ENCODE data around the gene MAB21L3.

Gene MAB21L3

GRCh38 chr1:116159611-116160010 is 48.4 kb downstream of the MAB21L3 start:
- Histone ChIP-seq H3K27ac (ENCODE audit: low read length, poor library complexity, severe bottlenecking) (no peak overlapping the region), H3K14ac (ENCODE audit: low read length in 2 of 2) (no peak overlapping the region), H3K4me2 (ENCODE audit: low read length, poor library complexity, severe bottlenecking) (no peak overlapping the region), H3K18ac (ENCODE audit: low read depth in 1 of 2, low read length in 2 of 2) (no peak overlapping the region), H2BK15ac (ENCODE audit: low read depth, poor library complexity, severe bottlenecking) (no peak overlapping the region), H3K9me3 (ENCODE audit: control insufficient read depth, low read length) (peaks cover 3% of the 10 kb centered on the region), H3K4me1 (ENCODE audit: control insufficient read depth, insufficient read depth, low read depth, low read length) (no peaks in the 10 kb centered on the region), H3K9ac (ENCODE audit: low read length) (no peak overlapping the region), H3K79me1 (replicated peaks; ENCODE audit: low read length, poor library complexity, severe bottlenecking) (no peaks in the 10 kb centered on the region), H4K8ac (ENCODE audit: low read length) (no peak overlapping the region), H3K27me3 (ENCODE audit: control insufficient read depth in 1 of 2, insufficient read depth in 1 of 2, low read length in 2 of 2) (peaks cover 0 to 7% of the 10 kb centered on the region in 2 experiments), H2AK5ac (ENCODE audit: low read length, severe bottlenecking) (no peak overlapping the region), H2BK5ac (ENCODE audit: low read depth, low read length, poor library complexity, severe bottlenecking) (no peak overlapping the region), H3K4me3 (ENCODE audit: insufficient read depth in 1 of 2, low read depth in 1 of 2, low read length in 2 of 2) (no peak overlapping the region), H2AFZ (ENCODE audit: low read depth, low read length) (no peak overlapping the region), H3K23ac (ENCODE audit: low read length in 2 of 2) (no peak overlapping the region), H2BK12ac (ENCODE audit: low read length in 2 of 2) (no peak overlapping the region), H4K91ac (ENCODE audit: low read length) (no peak overlapping the region), H2BK120ac (ENCODE audit: low read depth, low read length) (no peak overlapping the region), H3K4ac (ENCODE audit: low read depth in 1 of 2, low read length in 2 of 2) (no peak overlapping the region), H3K36me3 (ENCODE audit: control insufficient read depth in 1 of 2, insufficient read depth in 2 of 2, low read depth in 1 of 2, low read length in 2 of 2) (no peaks in the 10 kb centered on the region)
- no peak for DNase-seq
- WGBS, result no CpG with 5 or more reads among the region's 1 CpG

GRCh38 chr1:116161390-116161789 is 50.2 kb downstream of the MAB21L3 start:
- no peak overlapping the region for H2BK5ac ChIP-seq (ENCODE audit: low read depth, low read length, poor library complexity, severe bottlenecking)
- H3K18ac ChIP-seq (ENCODE audit: low read depth in 1 of 2, low read length in 2 of 2), result no peak overlapping the region
- H3K36me3 ChIP-seq (ENCODE audit: control insufficient read depth in 1 of 2, insufficient read depth in 2 of 2, low read depth in 1 of 2, low read length in 2 of 2), result no peaks in the 10 kb centered on the region
- H2BK120ac ChIP-seq (ENCODE audit: low read depth, low read length), result no peak overlapping the region
- DNase-seq, result no peak
- no peaks in the 10 kb centered on the region for H3K4me1 ChIP-seq (ENCODE audit: control insufficient read depth, insufficient read depth, low read depth, low read length)
- no peak overlapping the region for H3K4me2 ChIP-seq (ENCODE audit: low read length, poor library complexity, severe bottlenecking)
- H3K23ac ChIP-seq (ENCODE audit: low read length in 2 of 2), result no peak overlapping the region
- peaks cover 0 to 16% of the 10 kb centered on the region in 2 experiments for H3K27me3 ChIP-seq (ENCODE audit: control insufficient read depth in 1 of 2, insufficient read depth in 1 of 2, low read length in 2 of 2)
- no peaks in the 10 kb centered on the region for H3K79me1 ChIP-seq (replicated peaks; ENCODE audit: low read length, poor library complexity, severe bottlenecking)
- no peak overlapping the region for H3K14ac ChIP-seq (ENCODE audit: low read length in 2 of 2)
- peaks cover 3% of the 10 kb centered on the region for H3K9me3 ChIP-seq (ENCODE audit: control insufficient read depth, low read length)
- H4K8ac ChIP-seq (ENCODE audit: low read length), result no peak overlapping the region
- no peak overlapping the region for H2BK12ac ChIP-seq (ENCODE audit: low read length in 2 of 2)
- no peak overlapping the region for H3K4me3 ChIP-seq (ENCODE audit: insufficient read depth in 1 of 2, low read depth in 1 of 2, low read length in 2 of 2)
- no peak overlapping the region for H2AK5ac ChIP-seq (ENCODE audit: low read length, severe bottlenecking)
- H3K9ac ChIP-seq (ENCODE audit: low read length), result no peak overlapping the region
- H2AFZ ChIP-seq (ENCODE audit: low read depth, low read length), result no peak overlapping the region
- no peak overlapping the region for H4K91ac ChIP-seq (ENCODE audit: low read length)
- no peak overlapping the region for H3K27ac ChIP-seq (ENCODE audit: low read length, poor library complexity, severe bottlenecking)
- 60% methylated on average over 2 of the region's 2 CpGs for WGBS
- no peak overlapping the region for H3K4ac ChIP-seq (ENCODE audit: low read depth in 1 of 2, low read length in 2 of 2)
- H2BK15ac ChIP-seq (ENCODE audit: low read depth, poor library complexity, severe bottlenecking), result no peak overlapping the region

- H3K4me2 ChIP-seq (ENCODE audit: low read length, poor library complexity, severe bottlenecking), result no peak overlapping the region
- H3K27me3 ChIP-seq (ENCODE audit: control insufficient read depth in 1 of 2, insufficient read depth in 1 of 2, low read length in 2 of 2), result peaks cover 0 to 19% of the 10 kb centered on the region in 2 experiments
- no peak overlapping the region for H2AFZ ChIP-seq (ENCODE audit: low read depth, low read length)
- no peak overlapping the region for H3K23ac ChIP-seq (ENCODE audit: low read length in 2 of 2)
- H3K14ac ChIP-seq (ENCODE audit: low read length in 2 of 2), result no peak overlapping the region
- H3K18ac ChIP-seq (ENCODE audit: low read depth in 1 of 2, low read length in 2 of 2), result no peak overlapping the region
- no peak overlapping the region for H2BK120ac ChIP-seq (ENCODE audit: low read depth, low read length)
- no peak overlapping the region for H3K27ac ChIP-seq (ENCODE audit: low read length, poor library complexity, severe bottlenecking)
- no peak overlapping the region for H4K8ac ChIP-seq (ENCODE audit: low read length)
- H4K91ac ChIP-seq (ENCODE audit: low read length), result no peak overlapping the region
- H3K4me3 ChIP-seq (ENCODE audit: insufficient read depth in 1 of 2, low read depth in 1 of 2, low read length in 2 of 2), result no peak overlapping the region
- peaks cover 3% of the 10 kb centered on the region for H3K9me3 ChIP-seq (ENCODE audit: control insufficient read depth, low read length)
- H3K79me1 ChIP-seq (replicated peaks; ENCODE audit: low read length, poor library complexity, severe bottlenecking), result no peaks in the 10 kb centered on the region
- no peak overlapping the region for H2AK5ac ChIP-seq (ENCODE audit: low read length, severe bottlenecking)
- no peak overlapping the region for H3K4ac ChIP-seq (ENCODE audit: low read depth in 1 of 2, low read length in 2 of 2)
- no peaks in the 10 kb centered on the region for H3K36me3 ChIP-seq (ENCODE audit: control insufficient read depth in 1 of 2, insufficient read depth in 2 of 2, low read depth in 1 of 2, low read length in 2 of 2)
- no peak overlapping the region for H2BK12ac ChIP-seq (ENCODE audit: low read length in 2 of 2)
- no peak for DNase-seq
- no peaks in the 10 kb centered on the region for H3K4me1 ChIP-seq (ENCODE audit: control insufficient read depth, insufficient read depth, low read depth, low read length)
- H2BK5ac ChIP-seq (ENCODE audit: low read depth, low read length, poor library complexity, severe bottlenecking), result no peak overlapping the region
- H2BK15ac ChIP-seq (ENCODE audit: low read depth, poor library complexity, severe bottlenecking), result no peak overlapping the region
- no peak overlapping the region for H3K9ac ChIP-seq (ENCODE audit: low read length)
These were observed 50.7 kb downstream of the MAB21L3 start for GRCh38 chr1:116161877-116162390.

GRCh38 chr1:116163533-116163932 is 52.3 kb downstream of the MAB21L3 start:
- Histone ChIP-seq H2BK120ac (ENCODE audit: low read depth, low read length) (no peak overlapping the region), H3K4me1 (ENCODE audit: control insufficient read depth, insufficient read depth, low read depth, low read length) (peaks cover 10% of the 10 kb centered on the region), H3K27me3 (ENCODE audit: control insufficient read depth in 1 of 2, insufficient read depth in 1 of 2, low read length in 2 of 2) (peaks cover 0 to 29% of the 10 kb centered on the region in 2 experiments), H4K91ac (ENCODE audit: low read length) (no peak overlapping the region), H3K79me1 (replicated peaks; ENCODE audit: low read length, poor library complexity, severe bottlenecking) (no peaks in the 10 kb centered on the region), H3K18ac (ENCODE audit: low read depth in 1 of 2, low read length in 2 of 2) (no peak overlapping the region), H3K4me2 (ENCODE audit: low read length, poor library complexity, severe bottlenecking) (no peak overlapping the region), H3K14ac (ENCODE audit: low read length in 2 of 2) (no peak overlapping the region), H3K23ac (ENCODE audit: low read length in 2 of 2) (no peak overlapping the region), H2AFZ (ENCODE audit: low read depth, low read length) (no peak overlapping the region), H2AK5ac (ENCODE audit: low read length, severe bottlenecking) (no peak overlapping the region), H2BK5ac (ENCODE audit: low read depth, low read length, poor library complexity, severe bottlenecking) (no peak overlapping the region), H4K8ac (ENCODE audit: low read length) (no peak overlapping the region), H3K4ac (ENCODE audit: low read depth in 1 of 2, low read length in 2 of 2) (no peak overlapping the region), H3K9ac (ENCODE audit: low read length) (no peak overlapping the region), H3K36me3 (ENCODE audit: control insufficient read depth in 1 of 2, insufficient read depth in 2 of 2, low read depth in 1 of 2, low read length in 2 of 2) (no peaks in the 10 kb centered on the region), H2BK15ac (ENCODE audit: low read depth, poor library complexity, severe bottlenecking) (no peak overlapping the region), H3K9me3 (ENCODE audit: control insufficient read depth, low read length) (peaks cover 3% of the 10 kb centered on the region), H3K4me3 (ENCODE audit: insufficient read depth in 1 of 2, low read depth in 1 of 2, low read length in 2 of 2) (no peak overlapping the region), H3K27ac (ENCODE audit: low read length, poor library complexity, severe bottlenecking) (no peak overlapping the region), H2BK12ac (ENCODE audit: low read length in 2 of 2) (no peak overlapping the region)
- no peak for DNase-seq
